GM18907 (cell line): ENCODE results near the gene PTPRG.

Experiments used
- ATAC-seq: cut with Tn5 transposase; IDR thresholded peaks from one replicate; pipeline ENCODE4 v1.9.1; 2021; ENCODE audit warnings: mild to moderate bottlenecking, moderate library complexity; ENCODE audit not compliant: unreplicated experiment

The PTPRG gene

GRCh38 chr3:62090066-62090465 is 528.7 kb downstream of the PTPRG start:
- ATAC-seq: no peak

GRCh38 chr3:62090519-62090918 is 529.1 kb downstream of the PTPRG start:
- no peak for ATAC-seq

GRCh38 chr3:62093025-62093424 is 531.7 kb downstream of the PTPRG start:
- no peak for ATAC-seq

GRCh38 chr3:62094461-62094860 is 533.1 kb downstream of the PTPRG start:
- no peak for ATAC-seq

- no peak for ATAC-seq
Observed at GRCh38 chr3:62095080-62095479, 533.7 kb downstream of the PTPRG start.

- ATAC-seq: no peak
Observed at GRCh38 chr3:62095756-62096155, 534.4 kb downstream of the PTPRG start.

- ATAC-seq: no peak
Observed at GRCh38 chr3:62096521-62096920, 535.1 kb downstream of the PTPRG start.

- ATAC-seq: no peak
Observed at GRCh38 chr3:62097121-62097520, 535.8 kb downstream of the PTPRG start.

- ATAC-seq: no peak
Observed at GRCh38 chr3:62098646-62099365, 537.4 kb downstream of the PTPRG start.

- no peak for ATAC-seq
Observed at GRCh38 chr3:62100282-62100989, 539.1 kb downstream of the PTPRG start.

- no peak for ATAC-seq
Observed at GRCh38 chr3:62101488-62101887, 540.1 kb downstream of the PTPRG start.

GRCh38 chr3:62103531-62103930 is 542.2 kb downstream of the PTPRG start:
- ATAC-seq: no peak

- no peak for ATAC-seq
Observed at GRCh38 chr3:62109534-62109933, 548.2 kb downstream of the PTPRG start.

- no peak for ATAC-seq
Observed at GRCh38 chr3:62110443-62111225, 549.3 kb downstream of the PTPRG start.

GRCh38 chr3:62113092-62113491 is 551.7 kb downstream of the PTPRG start:
- no peak for ATAC-seq

- no peak for ATAC-seq
Observed at GRCh38 chr3:62114763-62115162, 553.4 kb downstream of the PTPRG start.

- ATAC-seq: no peak
Observed at GRCh38 chr3:62117903-62118548, 556.7 kb downstream of the PTPRG start.

- ATAC-seq: no peak
Observed at GRCh38 chr3:62119139-62119538, 557.8 kb downstream of the PTPRG start.

GRCh38 chr3:62122819-62123218 is 561.4 kb downstream of the PTPRG start:
- no peak for ATAC-seq

- ATAC-seq: no peak
Observed at GRCh38 chr3:62125380-62125779, 564.0 kb downstream of the PTPRG start.

GRCh38 chr3:62127116-62127515 is 565.7 kb downstream of the PTPRG start:
- ATAC-seq: no peak
